SK-N-SH (cell line): ENCODE measurements around the gene RDH16. TPM values are rescaled to one million over a fixed set of nuclear protein-coding genes. Genes with fewer than 3 reads are reported as not detected.

ENCODE experiments used
- CTCF ChIA-PET: fragments of 300-600, 350-600 bp; formaldehyde crosslinking; extraction: SDS; loops from one replicate; lab custom pipeline; 2021; lab: Yijun Ruan, JAX
- POLR2A ChIA-PET: fragments of 350-600 bp; sonication (Branson Sonifier 250); formaldehyde crosslinking; extraction: SDS; loops from one replicate; lab custom pipeline; 2020; ENCODE audit warnings: antibody characterized with exemption, inconsistent platforms; lab: Yijun Ruan, JAX
- DNase-seq: peaks from one replicate; pipeline ENCODE4 v3.0.0; 2012
- H2AFZ ChIP-seq: fragments of 200-600 bp; sonication (generic); 2 replicates; pipeline ENCODE4 v1.8.1; 2016; ENCODE audit warnings: antibody characterized with exemption, mild to moderate bottlenecking, low read depth
- H3F3A ChIP-seq: fragments of 200-600 bp; sonication (generic); replicated peaks from 2 replicates; pipeline ENCODE3; 2016; ENCODE audit warnings: antibody characterized with exemption, mild to moderate bottlenecking; ENCODE audit not compliant: insufficient read depth
- H3K27ac ChIP-seq, 2 experiments: fragments of 200-500 bp in 1 of 2; fragments of 200-600 bp in 1 of 2; sonication (Bioruptor generic) in 1 of 2; sonication (generic), shearing (Covaris generic) in 1 of 2; 2 replicates each; pipeline versions ENCODE4 v1.5.1 to v1.6.1; 2014 to 2016; ENCODE audit warnings: low read depth in 2 of 2, inconsistent platforms in 1 of 2, low read length in 1 of 2, mild to moderate bottlenecking in 1 of 2, mixed read lengths in 1 of 2
- H3K27me3 ChIP-seq: fragments of 200-600 bp; sonication (generic), shearing (Covaris generic); 2 replicates; pipeline ENCODE4 v1.6.1; 2016; ENCODE audit warnings: mixed run types; ENCODE audit not compliant: insufficient read depth
- H3K36me3 ChIP-seq, 2 experiments: fragments of 200-500 bp in 1 of 2; fragments of 200-600 bp in 1 of 2; sonication (Bioruptor generic) in 1 of 2; sonication (generic) in 1 of 2; replicated peaks in 1 of 2; 2 replicates each; pipeline versions ENCODE3 to v1.5.1; 2014 to 2016; ENCODE audit warnings: low read length in 1 of 2, mild to moderate bottlenecking in 1 of 2; ENCODE audit not compliant: insufficient read depth in 2 of 2, control insufficient read depth in 1 of 2
- H3K4me1 ChIP-seq, 2 experiments: fragments of 200-500 bp in 1 of 2; fragments of 200-600 bp in 1 of 2; sonication (Bioruptor generic) in 1 of 2; sonication (generic), shearing (Covaris generic) in 1 of 2; 2 replicates each; pipeline versions ENCODE4 v1.5.1 to v1.6.1; 2014 to 2016; ENCODE audit warnings: low read depth in 1 of 2, low read length in 1 of 2, mixed run types in 1 of 2; ENCODE audit not compliant: insufficient read depth in 2 of 2, control insufficient read depth in 1 of 2
- H3K4me2 ChIP-seq: fragments of 200-600 bp; sonication (generic), shearing (Covaris generic); 2 replicates; pipeline ENCODE4 v1.6.1; 2017; ENCODE audit warnings: mixed run types
- H3K4me3 ChIP-seq, 2 experiments: fragments of 200-500 bp in 1 of 2; fragments of 200-600 bp in 1 of 2; sonication (Bioruptor generic) in 1 of 2; sonication (generic), shearing (Covaris generic) in 1 of 2; 2 replicates each; pipeline versions ENCODE4 v1.5.1 to v1.8.1; 2014 to 2016; ENCODE audit warnings: low read depth in 2 of 2, inconsistent platforms in 1 of 2, low read length in 1 of 2, mild to moderate bottlenecking in 1 of 2, mixed read lengths in 1 of 2, moderate library complexity in 1 of 2
- H3K79me2 ChIP-seq: fragments of 200-600 bp; sonication (generic); 2 replicates; pipeline ENCODE4 v1.8.1; 2017; ENCODE audit warnings: mild to moderate bottlenecking; ENCODE audit not compliant: insufficient read depth
- H3K9ac ChIP-seq: fragments of 200-600 bp; sonication (generic); 2 replicates; pipeline ENCODE4 v1.6.1; 2017; ENCODE audit warnings: mixed run types
- H3K9me2 ChIP-seq: fragments of 200-600 bp; sonication (generic); 2 replicates; pipeline ENCODE4 v1.6.1; 2017; ENCODE audit warnings: mixed run types
- H3K9me3 ChIP-seq: fragments of 200-600 bp; sonication (generic); 2 replicates; pipeline ENCODE4 v1.6.1; 2017; ENCODE audit warnings: mixed run types, mild to moderate bottlenecking, moderate library complexity
- H4K20me1 ChIP-seq: fragments of 200-600 bp; sonication (generic); 2 replicates; pipeline ENCODE4 v1.6.1; 2017; ENCODE audit warnings: mild to moderate bottlenecking, mixed run types; ENCODE audit not compliant: insufficient read depth
- CTCF ChIP-seq: fragments of 200-600 bp; sonication (generic); IDR thresholded peaks from 2 replicates; pipeline ENCODE4 v1.6.1; 2017; ENCODE audit warnings: antibody characterized with exemption, mild to moderate bottlenecking, moderate library complexity
- ELF1 ChIP-seq: IDR thresholded peaks from 2 replicates; pipeline ENCODE4 v1.4.0; 2012
- EP300 ChIP-seq, 2 experiments: IDR thresholded peaks; 2 replicates each; pipeline versions ENCODE4 v1.4.0 to v1.6.1; 2012; ENCODE audit warnings: borderline replicate concordance in 1 of 2, low read depth in 1 of 2, low read length in 1 of 2
- EZH2phosphoT487 ChIP-seq: fragments of 200-600 bp; sonication (generic); IDR thresholded peaks from 2 replicates; pipeline ENCODE4 v1.6.1; 2017; ENCODE audit warnings: low read depth, mixed run types, mild to moderate bottlenecking, antibody characterized with exemption, moderate library complexity, borderline replicate concordance
- FOXM1 ChIP-seq: IDR thresholded peaks from 2 replicates; pipeline ENCODE4 v1.4.0; 2012; ENCODE audit warnings: low read depth, mild to moderate bottlenecking
- GATA2 ChIP-seq: sonication (generic); formaldehyde crosslinking; IDR thresholded peaks from 2 replicates; pipeline ENCODE4 v1.5.0; 2020; ENCODE audit warnings: mild to moderate bottlenecking, missing genetic modification reagents
- IRF3 ChIP-seq: fragments of 150-350 bp; IDR thresholded peaks from 2 replicates; pipeline ENCODE4 v1.6.1; 2016; ENCODE audit warnings: mild to moderate bottlenecking, low read depth, low read length
- MEF2A ChIP-seq: IDR thresholded peaks from 2 replicates; pipeline ENCODE4 v1.4.0; 2012; ENCODE audit warnings: low read depth, borderline replicate concordance
- NFIC ChIP-seq: IDR thresholded peaks from 2 replicates; pipeline ENCODE4 v1.4.0; 2012; ENCODE audit warnings: borderline replicate concordance
- NRF1 ChIP-seq: IDR thresholded peaks from 2 replicates; pipeline ENCODE4 v1.6.1; 2012; ENCODE audit warnings: low read depth, mild to moderate bottlenecking, low read length
- PBX3 ChIP-seq: IDR thresholded peaks from 2 replicates; pipeline ENCODE4; 2012
- RCOR1 ChIP-seq: fragments of 150-350 bp; IDR thresholded peaks from 2 replicates; pipeline ENCODE4 v1.6.1; 2017; ENCODE audit warnings: antibody characterized with exemption, low read length
- REST ChIP-seq: IDR thresholded peaks from 2 replicates; pipeline ENCODE4 v1.6.1; 2012; ENCODE audit warnings: mild to moderate bottlenecking, low read depth, low read length, moderate library complexity
- RXRA ChIP-seq: IDR thresholded peaks from 2 replicates; pipeline ENCODE4 v1.4.0; 2012; ENCODE audit warnings: low read depth, mild to moderate bottlenecking, borderline replicate concordance
- SMC3 ChIP-seq: IDR thresholded peaks from 2 replicates; pipeline ENCODE4 v1.6.1; 2012; ENCODE audit warnings: low read depth, low read length, improper control_type of control experiment
- USF1 ChIP-seq: IDR thresholded peaks from 2 replicates; pipeline ENCODE4 v1.4.0; 2012; ENCODE audit warnings: low read depth, borderline replicate concordance
- YY1 ChIP-seq: IDR thresholded peaks from 2 replicates; pipeline ENCODE4 v1.4.0; 2012; ENCODE audit warnings: low read depth, mild to moderate bottlenecking
- WGBS: methylation state at CpG from one replicate; pipeline ENCODE4 v1.1.6; 2017; ENCODE audit warnings: low lambda C conversion rate; 5-methylcytosine and 5-hydroxymethylcytosine counted together
- polyA plus RNA-seq, 3 experiments: library from polyadenylated mRNA; depleted of rRNA; stranded (reverse); fragments of >200 nt; gene quantifications; 2 replicates each; pipeline ENCODE4 v1.2.3, GENCODE V29; 2012

Gene RDH16
- polyA plus RNA-seq, 1 of the 3 experiments (the other 2 are of a cell fraction) = 0.12 TPM

GRCh38 chr12:56935157-56935556 is 22.3 kb downstream of the RDH16 start:
- WGBS = 25% methylated on average over 2 of the region's 2 CpGs
- H2AFZ ChIP-seq = no peak overlapping the region
- H3F3A ChIP-seq = no peaks in the 10 kb centered on the region
- H3K4me3 ChIP-seq = no peak overlapping the region
- H4K20me1 ChIP-seq = no peaks in the 10 kb centered on the region
- H3K4me2 ChIP-seq = no peak overlapping the region
- ChIA-PET CTCF (interaction anchor here (0.6 kb wide), 1 partner anchor 172 kb away, joined by 3 read pairs; the partner anchor contains the start of gene HSD17B6), POLR2A (no interaction called here)
- H3K27ac ChIP-seq = no peak overlapping the region
- H3K9me3 ChIP-seq = no peaks in the 10 kb centered on the region
- H3K27me3 ChIP-seq = no peaks in the 10 kb centered on the region; the same call in 1 of the 2 replicates
- no peaks in the 10 kb centered on the region for H3K79me2 ChIP-seq
- H3K9me2 ChIP-seq = no peaks in the 10 kb centered on the region
- DNase-seq = no peak
- no peak overlapping the region for H3K9ac ChIP-seq
- peaks cover 0 to 4% of the 10 kb centered on the region in 2 experiments; a peak in 3 of 4 replicates for H3K4me1 ChIP-seq
- TF ChIP-seq FOXM1 = no peak
- no peak for TF ChIP-seq CTCF
- no peak for TF ChIP-seq GATA2 (CRISPR knock-in tag)
- TF ChIP-seq IRF3 = no peak
- no peak for TF ChIP-seq ELF1
- TF ChIP-seq REST = no peak
- no peak for TF ChIP-seq NFIC
- TF ChIP-seq SMC3 = no peak
- TF ChIP-seq MEF2A = no peak
- no peak for TF ChIP-seq EP300 (IDR thresholded peaks at IDR 0.05; ENCODE audit: borderline replicate concordance in 1 of 2, low read depth in 1 of 2, low read length in 1 of 2)
- no peak for TF ChIP-seq EZH2phosphoT487
- no peak for TF ChIP-seq RXRA
- no peak for TF ChIP-seq PBX3
- TF ChIP-seq RCOR1 = no peak
- no peak for TF ChIP-seq NRF1
- TF ChIP-seq USF1 = no peak
- TF ChIP-seq YY1 = no peak
- no peaks in the 10 kb centered on the region for H3K36me3 ChIP-seq
